DOHH2 (cell line): ENCODE results near the gene UGT3A1.

ENCODE experiments used
- CTCF ChIP-seq: fragments of 200-600 bp; sonication (generic); IDR thresholded peaks from one replicate; pipeline ENCODE4 v1.5.1; 2014; ENCODE audit warnings: antibody characterized with exemption, mild to moderate bottlenecking, low read depth, low read length; ENCODE audit not compliant: poor library complexity, severe bottlenecking
- EZH2phosphoT487 ChIP-seq: fragments of 200-600 bp; sonication (generic); IDR thresholded peaks from 2 replicates; pipeline ENCODE4 v1.6.1; 2017; ENCODE audit warnings: borderline replicate concordance, mild to moderate bottlenecking, antibody characterized with exemption, low read length, moderate library complexity, mixed read lengths

- no peak for TF ChIP-seq CTCF
- TF ChIP-seq EZH2phosphoT487, result no peak
Observed at GRCh38 chr5:35919191-35919590, 72.0 kb downstream of the UGT3A1 start.
